Measurements from ENCODE around the gene MMP13.

Gene MMP13

GRCh38 chr11:102930451-102930850 lies 25.1 kb downstream of the MMP13 start:
- in situ Hi-C loops (cut with MboI; ENCODE audit: low sequenced_read_pairs, unreplicated experiment): no loop called here
- no peak for TF ChIP-seq CTCF (IDR thresholded peaks at IDR 0.05; ENCODE audit: borderline replicate concordance, control extremely low read depth, extremely low read depth, insufficient read depth, missing control alignments)
- no peak for DNase-seq (ENCODE audit: low spot score)

GRCh38 chr11:102929972-102930371 lies 25.6 kb downstream of the MMP13 start:
- in situ Hi-C loops (cut with MboI; ENCODE audit: low sequenced_read_pairs, unreplicated experiment): no loop called here
- no peak for DNase-seq (ENCODE audit: low spot score)
- no peak for TF ChIP-seq CTCF (IDR thresholded peaks at IDR 0.05; ENCODE audit: borderline replicate concordance, control extremely low read depth, extremely low read depth, insufficient read depth, missing control alignments)

- in situ Hi-C loops (cut with MboI; ENCODE audit: low sequenced_read_pairs, unreplicated experiment): no loop called here
- DNase-seq (ENCODE audit: low spot score): no peak
- no peak for TF ChIP-seq CTCF (IDR thresholded peaks at IDR 0.05; ENCODE audit: borderline replicate concordance, control extremely low read depth, extremely low read depth, insufficient read depth, missing control alignments)
Observed at GRCh38 chr11:102929166-102929565, 26.4 kb downstream of the MMP13 start.

GRCh38 chr11:102928247-102928646 lies 27.3 kb downstream of the MMP13 start:
- no peak for DNase-seq (ENCODE audit: low spot score)
- in situ Hi-C loops (cut with MboI; ENCODE audit: low sequenced_read_pairs, unreplicated experiment): no loop called here
- TF ChIP-seq CTCF (IDR thresholded peaks at IDR 0.05; ENCODE audit: borderline replicate concordance, control extremely low read depth, extremely low read depth, insufficient read depth, missing control alignments): no peak

GRCh38 chr11:102927624-102927990 lies 27.9 kb downstream of the MMP13 start:
- DNase-seq (ENCODE audit: low spot score): no peak
- no peak for TF ChIP-seq CTCF (IDR thresholded peaks at IDR 0.05; ENCODE audit: borderline replicate concordance, control extremely low read depth, extremely low read depth, insufficient read depth, missing control alignments)
- in situ Hi-C loops (cut with MboI; ENCODE audit: low sequenced_read_pairs, unreplicated experiment): no loop called here

- no peak for DNase-seq (ENCODE audit: low spot score)
- TF ChIP-seq CTCF (IDR thresholded peaks at IDR 0.05; ENCODE audit: borderline replicate concordance, control extremely low read depth, extremely low read depth, insufficient read depth, missing control alignments): no peak
- in situ Hi-C loops (cut with MboI; ENCODE audit: low sequenced_read_pairs, unreplicated experiment): no loop called here
Observed at GRCh38 chr11:102926961-102927623, 28.4 kb downstream of the MMP13 start.

Data from GM13976 (cell line).